ENCODE results near the gene SLC37A4. TPM values are rescaled to one million over a fixed set of nuclear protein-coding genes. Genes with fewer than 3 reads are reported as not detected.
"Not testable (repeated sequence)": the region's sequence is repeated elsewhere in the genome, so short reads cannot be mapped to it uniquely, and the experiment has no call there.

Gene SLC37A4
- total RNA-seq, 2 experiments from 2014 or later, result 26.0 to 26.5 TPM

DNA sequence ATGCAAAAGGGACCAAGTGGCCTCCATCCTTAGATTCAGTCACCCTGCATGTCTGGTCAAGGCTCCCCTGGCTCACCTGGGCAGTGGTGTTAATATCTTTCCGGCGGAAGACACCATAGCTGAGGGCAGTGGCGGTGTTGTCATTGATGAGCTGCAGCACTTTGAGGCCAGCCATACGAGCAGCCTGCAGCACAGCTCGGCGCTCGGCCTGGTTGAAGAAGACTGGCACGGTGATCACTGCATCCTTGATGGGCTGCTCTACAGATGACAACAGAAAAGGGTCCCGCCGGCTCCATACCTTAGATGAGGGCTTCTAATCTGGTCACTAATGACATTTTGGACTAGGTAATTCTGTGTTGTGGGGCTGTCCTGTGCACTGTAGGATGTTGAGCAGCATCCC, 23.7 kb upstream of the SLC37A4 start:
- no peak overlapping the region for H3K27ac Mint-ChIP-seq
- DNase-seq, result no peak
- H3K36me3 Mint-ChIP-seq, result peaks cover 31% of the 10 kb centered on the region
- H3K4me3 Mint-ChIP-seq, result no peak overlapping the region
- peaks cover 43% of the 10 kb centered on the region for H3K4me1 Mint-ChIP-seq
- H3K27me3 Mint-ChIP-seq, result no peaks in the 10 kb centered on the region
- no peaks in the 10 kb centered on the region for H3K9me3 Mint-ChIP-seq (ENCODE audit: low read depth)
- CTCF ChIA-PET, result interaction anchor here (2.2 kb wide), 1 partner anchor 36 kb away, joined by 7 read pairs; the partner anchor contains the start of genes RPS25 and TRAPPC4
- no peak for ATAC-seq

DNA sequence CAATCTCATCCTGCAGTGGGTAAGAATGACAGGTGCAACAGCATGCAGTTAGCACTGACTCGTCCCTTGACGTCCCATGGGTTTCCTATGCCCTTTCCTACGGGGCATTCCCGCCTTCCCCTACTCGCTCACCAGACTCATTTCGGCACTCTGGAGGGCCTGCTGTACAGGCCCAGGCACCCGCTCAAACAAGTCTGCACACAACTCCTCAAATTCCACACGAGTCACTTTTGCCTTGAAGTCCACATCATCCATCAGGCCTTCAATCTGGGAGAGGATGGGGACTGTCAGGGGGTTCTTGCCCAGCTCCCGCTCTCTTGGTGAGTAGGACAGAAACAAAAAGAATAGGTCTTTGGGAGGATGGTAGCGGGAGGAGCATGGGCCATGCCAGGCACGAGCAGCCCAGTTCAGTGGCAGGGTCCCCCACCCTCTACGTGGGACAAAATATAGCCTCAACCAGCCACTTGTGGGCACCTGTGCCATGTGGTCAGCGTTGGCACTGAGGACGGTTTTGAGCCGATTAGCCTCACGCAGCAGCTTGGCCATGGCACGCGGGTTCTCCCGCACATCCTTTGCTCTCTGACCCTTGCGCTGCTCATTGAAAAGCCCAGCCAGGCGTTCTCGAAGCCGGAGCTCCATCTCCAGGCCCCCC, 21.6 kb upstream of the SLC37A4 start:
- no peaks in the 10 kb centered on the region for H3K27me3 Mint-ChIP-seq
- peaks cover 39% of the 10 kb centered on the region for H3K36me3 Mint-ChIP-seq
- DNase-seq (no peak), ATAC-seq (no peak)
- H3K27ac Mint-ChIP-seq, result peak overlapping the region; percentile 26
- no peak overlapping the region for H3K4me3 Mint-ChIP-seq
- peaks cover 40% of the 10 kb centered on the region for H3K4me1 Mint-ChIP-seq
- H3K9me3 Mint-ChIP-seq (ENCODE audit: low read depth), result no peaks in the 10 kb centered on the region
- CTCF ChIA-PET, result interaction anchor here (0.9 to 2.5 kb wide), 3 partner anchors 13 to 22 kb away, joined by 3 to 8 read pairs (median 3); partner anchors contain the start of genes SLC37A4 and VPS11

DNA sequence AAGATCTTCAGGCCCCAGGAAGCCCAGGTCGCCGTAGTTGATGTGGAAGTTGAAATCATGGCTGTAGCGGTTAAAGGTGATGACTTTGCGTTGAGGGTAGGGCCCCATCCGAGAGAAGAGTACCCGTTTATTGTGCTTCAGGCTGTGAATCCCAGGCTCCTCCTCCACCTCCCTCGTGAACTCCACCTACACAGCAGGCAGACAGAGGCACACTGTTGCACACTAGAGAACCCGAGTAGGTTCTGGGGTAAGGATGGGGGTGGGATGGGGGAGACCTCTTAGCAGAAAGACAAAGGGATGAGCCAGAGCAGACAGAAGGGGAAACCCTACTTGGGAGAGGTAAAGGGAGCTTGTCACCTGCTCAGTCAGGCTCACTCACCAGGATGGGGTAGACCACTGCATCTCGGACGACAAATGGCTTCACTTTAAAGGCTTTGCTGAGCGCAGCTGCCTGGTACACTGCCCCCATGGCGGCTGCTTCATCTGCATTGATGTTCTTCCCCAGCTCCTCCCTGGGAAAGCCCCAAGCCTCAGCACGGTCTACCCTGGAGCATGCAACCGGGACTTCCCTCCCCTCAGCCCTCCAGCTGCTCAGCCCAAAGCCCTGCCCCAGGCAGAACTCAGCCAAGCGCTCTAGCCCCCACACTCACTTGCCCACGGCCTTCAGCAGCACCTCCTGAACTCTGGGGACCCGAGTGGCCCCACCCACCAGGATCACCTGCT, 20.9 kb upstream of the SLC37A4 start:
- CTCF ChIA-PET, result interaction anchor here (1.2 to 2.5 kb wide), 3 partner anchors 13 to 362 kb away, joined by 3 to 8 read pairs (median 3); partner anchors contain the start of gene VPS11
- Mint-ChIP-seq H3K4me3 (no peak overlapping the region), H3K9me3 (ENCODE audit: low read depth) (no peaks in the 10 kb centered on the region), H3K27me3 (no peaks in the 10 kb centered on the region), H3K4me1 (peaks cover 40% of the 10 kb centered on the region), H3K36me3 (peaks cover 45% of the 10 kb centered on the region), H3K27ac (peak overlapping the region; percentile 18)
- DNase-seq (no peak), ATAC-seq (no peak)

DNA sequence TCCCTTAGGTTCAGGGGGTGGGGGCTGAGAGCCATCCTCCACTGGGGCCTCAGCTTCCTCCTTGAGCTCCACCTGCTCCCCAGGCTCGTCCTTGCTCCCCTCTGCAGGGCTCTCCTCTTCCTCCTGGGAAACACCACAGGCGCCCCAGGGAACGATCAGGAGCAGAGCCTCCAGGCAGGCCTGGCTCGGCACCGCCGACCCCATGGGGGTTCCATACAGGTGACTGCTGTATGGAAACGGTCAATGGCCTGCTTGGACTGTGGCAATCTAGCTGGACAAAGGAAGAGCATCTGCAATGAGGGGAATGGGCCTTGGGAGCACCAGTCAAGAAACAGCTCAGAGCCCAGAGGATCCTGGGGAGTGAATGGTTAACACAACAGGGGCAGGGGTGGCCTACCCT, 18.4 kb upstream of the SLC37A4 start:
- H3K36me3 Mint-ChIP-seq, result peaks cover 46% of the 10 kb centered on the region
- H3K9me3 Mint-ChIP-seq (ENCODE audit: low read depth), result no peaks in the 10 kb centered on the region
- peak overlapping the region; percentile 29 for H3K27ac Mint-ChIP-seq
- H3K4me3 Mint-ChIP-seq, result no peak overlapping the region
- H3K4me1 Mint-ChIP-seq, result peaks cover 25% of the 10 kb centered on the region
- no peak for ATAC-seq
- CTCF ChIA-PET, result interaction anchor here (2.4 kb wide), 1 partner anchor 17 kb away, joined by 10 read pairs; the partner anchor contains the start of gene SLC37A4
- DNase-seq, result no peak
- no peaks in the 10 kb centered on the region for H3K27me3 Mint-ChIP-seq

DNA sequence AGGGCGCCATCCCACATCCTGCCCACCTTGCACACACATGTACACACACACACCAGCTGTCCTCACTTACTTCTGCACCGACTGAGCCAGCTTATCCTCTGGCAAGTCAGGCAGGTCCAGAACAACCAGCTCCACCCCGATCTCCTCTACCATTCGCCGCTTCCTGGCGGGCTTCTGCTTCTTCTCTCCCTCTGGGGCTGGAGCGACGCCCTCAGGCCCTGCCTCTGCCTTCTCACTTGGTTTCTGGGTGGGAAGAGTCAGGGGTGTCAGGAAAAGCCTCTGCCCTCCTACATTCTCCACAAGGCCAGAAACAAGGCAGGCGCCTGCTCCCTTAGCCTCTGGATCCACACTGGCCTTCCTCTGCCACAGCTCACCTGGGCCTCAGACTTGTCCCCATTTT, 18.0 kb upstream of the SLC37A4 start:
- peaks cover 42% of the 10 kb centered on the region for H3K36me3 Mint-ChIP-seq
- H3K27me3 Mint-ChIP-seq, result no peaks in the 10 kb centered on the region
- peak overlapping the region; percentile 29 for H3K27ac Mint-ChIP-seq
- H3K9me3 Mint-ChIP-seq (ENCODE audit: low read depth), result no peaks in the 10 kb centered on the region
- ATAC-seq (no peak), DNase-seq (no peak)
- no peak overlapping the region for H3K4me3 Mint-ChIP-seq
- peaks cover 25% of the 10 kb centered on the region for H3K4me1 Mint-ChIP-seq
- CTCF ChIA-PET, result interaction anchor here (1.2 to 2.4 kb wide), 2 partner anchors 17 to 19 kb away, joined by 3 to 10 read pairs; partner anchors contain the start of genes SLC37A4 and VPS11

GRCh38 chr11:119047205-119047604, 16.5 kb upstream of the SLC37A4 start:
- no peak overlapping the region for H3K27ac Mint-ChIP-seq
- no peak overlapping the region for H3K4me3 Mint-ChIP-seq
- no peaks in the 10 kb centered on the region for H3K27me3 Mint-ChIP-seq
- H3K9me3 Mint-ChIP-seq (ENCODE audit: low read depth), result no peaks in the 10 kb centered on the region
- peaks cover 31% of the 10 kb centered on the region for H3K36me3 Mint-ChIP-seq
- CTCF ChIA-PET, result interaction anchor here (1.2 to 2.4 kb wide), 3 partner anchors 9 to 20 kb away, joined by 3 to 10 read pairs (median 3); partner anchors contain the start of genes SLC37A4 and VPS11
- no peak for ATAC-seq
- no peak for DNase-seq
- peaks cover 18% of the 10 kb centered on the region for H3K4me1 Mint-ChIP-seq

DNA sequence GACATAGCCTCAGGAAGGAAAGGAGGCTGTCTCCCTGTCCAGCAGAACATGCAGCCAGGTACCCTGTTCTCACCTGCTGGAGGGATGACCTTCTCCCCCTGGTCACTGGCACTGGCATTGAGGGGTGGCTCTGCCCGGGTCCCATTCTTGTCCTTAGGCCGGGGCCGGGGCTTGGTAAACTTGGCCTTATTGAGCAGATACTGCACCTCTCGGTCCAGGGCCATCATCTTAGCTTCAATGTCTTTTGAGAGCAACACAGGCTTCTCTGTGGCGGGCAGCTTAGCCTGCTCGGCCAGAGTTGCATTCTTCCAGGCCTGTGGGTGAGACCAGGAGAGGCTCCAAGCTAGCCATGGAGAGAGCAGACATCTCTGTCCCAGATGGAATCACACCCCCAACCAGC, 15.8 kb upstream of the SLC37A4 start:
- CTCF ChIA-PET, result interaction anchor here (1.6 kb wide), 1 partner anchor 254 kb away, joined by 3 read pairs; no protein-coding TSS in a partner anchor
- no peak for ATAC-seq
- peaks cover 28% of the 10 kb centered on the region for H3K36me3 Mint-ChIP-seq

GRCh38 chr11:119044708-119045107, 14.0 kb upstream of the SLC37A4 start:
- no peak overlapping the region for H3K27ac Mint-ChIP-seq
- DNase-seq, result no peak

More for the DNA sequence above, 15.8 kb upstream of the SLC37A4 start:
- H3K27me3 Mint-ChIP-seq, result no peaks in the 10 kb centered on the region
- DNase-seq, result no peak
- no peak overlapping the region for H3K27ac Mint-ChIP-seq
- peaks cover 18% of the 10 kb centered on the region for H3K4me1 Mint-ChIP-seq
- no peak overlapping the region for H3K4me3 Mint-ChIP-seq
- no peaks in the 10 kb centered on the region for H3K9me3 Mint-ChIP-seq (ENCODE audit: low read depth)

DNA sequence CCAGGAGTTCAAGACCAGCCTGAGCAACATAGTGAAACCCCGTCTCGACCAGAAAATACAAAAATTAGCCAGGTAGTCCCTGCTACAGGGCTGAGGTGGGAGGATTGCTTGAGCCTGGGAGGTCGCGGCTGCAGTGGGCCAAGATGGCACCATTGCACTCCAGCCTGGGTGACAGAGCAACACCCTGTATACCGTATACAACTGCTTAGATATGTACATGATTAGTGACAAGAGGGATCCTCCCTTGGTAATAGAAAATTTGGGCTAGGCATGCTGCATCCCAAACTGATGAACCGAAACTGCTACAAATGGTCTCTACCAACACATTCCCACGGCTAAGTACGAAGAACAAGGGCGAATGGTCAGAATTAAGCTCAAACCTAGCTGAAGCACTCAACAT, 12.2 kb upstream of the SLC37A4 start:
- H3K36me3 Mint-ChIP-seq, result peaks cover 17% of the 10 kb centered on the region
- no peak overlapping the region for H3K27ac Mint-ChIP-seq
- DNase-seq, result no peak
- no peaks in the 10 kb centered on the region for H3K9me3 Mint-ChIP-seq (ENCODE audit: low read depth)
- CTCF ChIA-PET, result interaction anchor here (2.5 to 3.3 kb wide), 2 partner anchors 11 to 13 kb away, joined by 9 read pairs; partner anchors contain the start of gene HYOU1
- no peak for ATAC-seq
- peaks cover 6% of the 10 kb centered on the region for H3K4me1 Mint-ChIP-seq
- peaks cover 2% of the 10 kb centered on the region for H3K27me3 Mint-ChIP-seq
- no peak overlapping the region for H3K4me3 Mint-ChIP-seq

More at GRCh38 chr11:119044708-119045107, 14.0 kb upstream of the SLC37A4 start:
- no peak overlapping the region for H3K4me3 Mint-ChIP-seq
- peaks cover 25% of the 10 kb centered on the region for H3K36me3 Mint-ChIP-seq
- peaks cover 18% of the 10 kb centered on the region for H3K4me1 Mint-ChIP-seq
- no peaks in the 10 kb centered on the region for H3K9me3 Mint-ChIP-seq (ENCODE audit: low read depth)
- no peaks in the 10 kb centered on the region for H3K27me3 Mint-ChIP-seq
- ATAC-seq, result no peak
- CTCF ChIA-PET, result interaction anchor here (2.5 to 3.3 kb wide), 2 partner anchors 11 to 12 kb away, joined by 9 read pairs; partner anchors contain the start of gene HYOU1

DNA sequence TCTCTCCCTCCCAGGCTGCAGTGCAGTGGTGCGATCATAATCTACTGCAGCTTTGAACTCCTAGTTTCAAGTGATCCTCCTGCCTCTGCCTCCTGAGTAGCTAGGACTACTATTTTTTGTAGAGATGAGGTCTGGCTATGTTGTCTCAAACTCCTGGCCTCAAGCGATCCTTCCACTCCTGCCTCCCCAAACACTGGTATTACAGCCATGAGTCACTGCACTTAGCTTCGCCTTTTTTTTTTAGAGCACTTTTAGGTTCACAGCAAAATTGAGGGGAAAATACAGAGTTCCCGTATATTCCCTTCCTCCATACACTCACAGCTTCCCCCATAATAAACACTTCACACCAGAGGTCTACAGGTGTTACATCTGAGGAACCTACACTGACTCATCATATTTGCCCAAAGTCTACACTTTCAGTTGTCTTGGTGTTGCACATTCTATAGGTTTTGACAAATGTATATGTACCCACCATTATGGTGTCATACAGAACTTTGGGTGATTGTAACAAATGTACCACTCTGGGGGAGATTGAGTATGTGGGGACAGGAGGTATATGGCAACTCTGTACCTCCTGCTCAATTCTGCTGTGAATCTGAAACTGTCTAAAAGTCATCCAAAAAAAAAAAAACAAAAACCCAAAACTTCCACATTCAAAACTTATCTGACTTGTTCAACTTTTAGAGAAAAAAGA, 11.3 kb upstream of the SLC37A4 start:
- no peaks in the 10 kb centered on the region for H3K9me3 Mint-ChIP-seq (ENCODE audit: low read depth)
- H3K36me3 Mint-ChIP-seq, result peaks cover 10% of the 10 kb centered on the region
- H3K4me3 Mint-ChIP-seq, result no peak overlapping the region
- no peak overlapping the region for H3K27ac Mint-ChIP-seq
- ATAC-seq (peak; percentile 23), DNase-seq (no peak)
- CTCF ChIA-PET, result interaction anchor here (0.8 to 3.3 kb wide), 3 partner anchors 10 to 26 kb away, joined by 3 to 9 read pairs (median 3); partner anchors contain the start of genes RPS25 and VPS11
- peaks cover 6% of the 10 kb centered on the region for H3K4me1 Mint-ChIP-seq
- peaks cover 2% of the 10 kb centered on the region for H3K27me3 Mint-ChIP-seq

GRCh38 chr11:119039471-119039870, 8.8 kb upstream of the SLC37A4 start:
- not testable (repeated sequence) for DNase-seq; H3K27ac Mint-ChIP-seq; ATAC-seq; H3K36me3 Mint-ChIP-seq; H3K9me3 Mint-ChIP-seq (ENCODE audit: low read depth); H3K4me1 Mint-ChIP-seq; H3K4me3 Mint-ChIP-seq; H3K27me3 Mint-ChIP-seq
- CTCF ChIA-PET, result interaction anchor here (1.3 kb wide), 1 partner anchor 12 kb away, joined by 3 read pairs; no protein-coding TSS in a partner anchor

DNA sequence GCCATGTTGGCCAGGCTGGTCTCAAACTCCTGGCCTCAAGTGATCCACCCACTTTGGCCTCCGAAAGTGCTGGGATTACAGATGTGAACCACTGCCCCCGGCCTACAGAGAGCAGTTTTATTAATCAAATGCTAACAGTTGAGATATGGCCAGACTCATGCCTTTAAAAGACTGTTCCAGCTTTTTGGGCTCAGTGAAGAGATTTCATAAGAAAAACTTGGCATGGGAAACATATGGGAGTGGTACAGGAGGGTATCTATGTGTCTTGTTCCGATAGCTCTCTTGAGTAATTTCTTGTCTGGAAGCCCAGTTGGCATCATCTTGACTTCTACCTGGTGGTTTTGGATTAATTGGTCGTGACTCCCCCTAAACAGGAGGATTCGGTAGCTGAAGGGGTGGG, 8.2 kb upstream of the SLC37A4 start:
- Mint-ChIP-seq H3K27ac (no peak overlapping the region), H3K9me3 (ENCODE audit: low read depth) (no peaks in the 10 kb centered on the region), H3K27me3 (peaks cover 2% of the 10 kb centered on the region), H3K36me3 (no peaks in the 10 kb centered on the region), H3K4me3 (no peak overlapping the region), H3K4me1 (peaks cover 6% of the 10 kb centered on the region)
- DNase-seq (no peak), ATAC-seq (no peak)
- CTCF ChIA-PET, result interaction anchor here (1.3 kb wide), 1 partner anchor 13 kb away, joined by 3 read pairs; no protein-coding TSS in a partner anchor

GRCh38 chr11:119034813-119035212, 4.1 kb upstream of the SLC37A4 start:
- Mint-ChIP-seq H3K4me1 (peaks cover 5% of the 10 kb centered on the region), H3K9me3 (ENCODE audit: low read depth) (no peaks in the 10 kb centered on the region), H3K27me3 (peaks cover 2% of the 10 kb centered on the region), H3K36me3 (no peaks in the 10 kb centered on the region), H3K4me3 (no peak overlapping the region), H3K27ac (no peak overlapping the region)
- ATAC-seq, result no peak
- DNase-seq, result no peak
- CTCF ChIA-PET, result interaction anchor here (1.5 kb wide), 1 partner anchor 162 kb away, joined by 7 read pairs; no protein-coding TSS in a partner anchor
